Stimulated activated CD8-positive, alpha-beta memory T cell treated with anti-CD3 and anti-CD28 coated beads, Interleukin-4, amount 100 ng/mL, for 4 hours (primary cell): ENCODE data around the gene CBFA2T3.
"Not testable (repeated sequence)": the region's sequence is repeated elsewhere in the genome, so short reads cannot be mapped to it uniquely, and the experiment has no call there.

ENCODE experiments used
- DNase-seq, 2 donors: peaks; one replicate each; pipeline ENCODE4 v3.0.0-alpha.2; 2020; ENCODE audit warnings: low read depth in 2 of 2, low spot score in 1 of 2

The CBFA2T3 gene

DNA sequence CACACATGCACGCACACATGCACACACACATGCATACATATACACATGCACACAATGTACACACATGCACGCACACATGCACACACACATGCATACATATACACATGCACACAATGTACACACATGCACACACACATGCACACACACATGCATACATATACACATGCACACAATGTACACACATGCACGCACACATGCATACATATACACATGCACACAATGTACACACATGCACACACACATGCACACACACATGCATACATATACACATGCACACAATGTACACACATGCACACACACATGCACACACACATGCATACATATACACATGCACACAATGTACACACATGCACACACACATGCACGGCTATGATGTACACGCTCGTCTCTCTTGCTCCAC is 82.7 kb downstream of the CBFA2T3 start:
- not testable (repeated sequence) for DNase-seq

DNA sequence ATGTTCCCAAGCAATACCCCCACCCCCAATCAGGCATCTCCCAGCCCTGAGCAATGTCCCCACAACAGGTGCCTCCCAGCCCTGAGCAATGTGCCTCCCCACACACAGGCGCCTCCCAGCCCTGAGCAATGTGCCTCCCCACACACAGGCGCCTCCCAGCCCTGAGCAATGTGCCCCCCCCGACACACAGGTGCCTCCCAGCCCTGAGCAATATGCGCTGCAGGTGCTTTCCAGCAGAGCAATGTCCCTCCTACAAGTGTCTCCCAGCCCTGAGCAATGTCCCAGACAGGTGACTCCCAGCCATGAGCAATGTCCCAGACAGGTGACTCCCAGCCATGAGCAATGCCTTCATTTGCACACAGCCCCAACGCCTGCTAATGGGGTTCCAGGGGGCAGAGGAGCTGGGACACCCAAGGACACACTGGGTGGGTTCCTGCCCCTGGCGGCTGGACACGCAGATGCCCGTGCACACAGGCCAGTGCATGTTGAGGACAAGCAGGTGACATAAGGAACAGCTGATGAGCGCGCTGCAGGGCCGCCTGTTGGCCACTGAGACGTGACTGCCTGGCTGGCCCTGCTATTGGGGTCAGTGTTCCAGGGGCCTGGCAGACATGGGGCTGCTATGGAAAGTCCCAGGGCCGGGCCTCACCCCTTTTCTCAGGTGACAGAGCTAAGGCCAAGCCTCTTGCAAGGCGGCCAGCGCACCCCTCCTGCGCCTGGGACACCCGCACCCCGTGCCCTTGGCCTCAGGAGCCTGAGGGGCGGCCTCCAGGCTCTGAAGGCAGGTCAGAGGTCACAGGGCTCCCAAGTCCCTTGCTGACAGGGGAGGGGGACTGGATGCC is 83.7 kb downstream of the CBFA2T3 start:
- DNase-seq: no peak

- no peak for DNase-seq
Measured at GRCh38 chr16:88892065-88892464, 84.9 kb downstream of the CBFA2T3 start.

GRCh38 chr16:88891083-88891482 is 85.9 kb downstream of the CBFA2T3 start:
- DNase-seq: no peak

GRCh38 chr16:88889702-88890352 is 87.2 kb downstream of the CBFA2T3 start:
- DNase-seq: not testable (repeated sequence)

- no peak for DNase-seq
Measured at GRCh38 chr16:88888461-88889387, 88.3 kb downstream of the CBFA2T3 start.

GRCh38 chr16:88888057-88888456 is 89.0 kb downstream of the CBFA2T3 start:
- no peak for DNase-seq

DNA sequence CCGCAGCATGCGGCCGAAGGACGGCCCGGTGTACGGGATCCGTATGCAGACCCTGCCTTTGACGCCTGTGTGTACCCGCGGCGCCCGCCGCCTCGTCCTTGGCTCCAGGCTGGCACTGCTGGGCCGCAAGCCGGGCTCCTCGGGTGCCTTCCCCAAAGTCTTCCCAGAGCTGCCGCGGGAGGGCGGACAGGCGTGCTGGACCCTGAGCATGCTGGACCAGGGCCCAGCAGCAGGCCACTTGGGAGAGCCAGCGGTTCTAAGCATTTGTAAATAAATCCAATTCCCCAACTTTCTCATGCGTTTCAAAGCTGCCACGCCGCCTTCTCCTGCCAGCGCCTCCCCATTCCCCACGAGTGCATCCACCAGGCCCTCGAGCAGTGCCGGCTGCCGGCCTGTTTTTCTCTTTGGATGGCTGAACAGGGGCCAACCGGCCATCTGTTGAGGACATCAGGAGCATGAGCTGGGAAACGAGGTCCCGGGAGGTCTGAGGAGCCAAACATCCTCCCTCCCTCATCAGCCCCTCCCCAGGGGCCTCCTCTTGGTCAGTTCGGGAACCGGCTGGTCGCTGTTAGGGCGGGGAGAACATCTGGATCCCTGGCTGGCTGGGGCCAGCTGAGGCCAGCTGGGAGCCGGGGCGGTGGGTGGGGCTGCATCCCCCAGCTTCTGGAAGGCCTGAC is 90.0 kb downstream of the CBFA2T3 start:
- DNase-seq: no peak

- no peak for DNase-seq
Measured at GRCh38 chr16:88886420-88886844, 90.6 kb downstream of the CBFA2T3 start.

DNA sequence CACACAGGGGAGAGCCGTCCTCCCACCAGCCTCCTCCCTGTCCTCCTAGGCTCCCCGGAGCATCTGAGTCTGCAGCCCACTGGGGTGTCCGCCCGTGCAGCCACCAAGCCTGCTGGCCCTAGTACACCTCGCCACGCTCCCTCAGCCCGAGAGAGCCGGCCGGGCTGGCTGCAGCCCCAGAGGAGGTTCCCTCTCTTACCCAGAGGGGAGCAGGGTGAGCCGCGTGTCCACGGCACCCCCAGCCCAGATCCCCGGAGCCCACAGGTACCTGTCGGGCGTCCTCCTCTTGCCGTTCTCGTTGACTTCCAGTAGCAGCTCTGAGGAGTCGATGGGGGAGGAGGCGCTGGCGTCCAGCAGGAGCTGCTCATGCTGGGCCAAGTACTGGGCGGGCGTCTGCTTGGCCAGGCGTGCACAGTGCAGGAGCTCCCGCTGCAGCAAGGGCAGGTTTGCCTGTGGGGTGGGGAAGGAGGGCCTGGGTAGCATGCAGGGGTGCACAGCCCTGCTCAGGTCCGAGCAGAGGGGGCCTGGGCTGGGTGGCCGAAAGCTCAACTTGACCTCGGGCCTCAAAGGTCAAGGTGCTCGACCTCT is 91.2 kb downstream of the CBFA2T3 start:
- no peak for DNase-seq

DNA sequence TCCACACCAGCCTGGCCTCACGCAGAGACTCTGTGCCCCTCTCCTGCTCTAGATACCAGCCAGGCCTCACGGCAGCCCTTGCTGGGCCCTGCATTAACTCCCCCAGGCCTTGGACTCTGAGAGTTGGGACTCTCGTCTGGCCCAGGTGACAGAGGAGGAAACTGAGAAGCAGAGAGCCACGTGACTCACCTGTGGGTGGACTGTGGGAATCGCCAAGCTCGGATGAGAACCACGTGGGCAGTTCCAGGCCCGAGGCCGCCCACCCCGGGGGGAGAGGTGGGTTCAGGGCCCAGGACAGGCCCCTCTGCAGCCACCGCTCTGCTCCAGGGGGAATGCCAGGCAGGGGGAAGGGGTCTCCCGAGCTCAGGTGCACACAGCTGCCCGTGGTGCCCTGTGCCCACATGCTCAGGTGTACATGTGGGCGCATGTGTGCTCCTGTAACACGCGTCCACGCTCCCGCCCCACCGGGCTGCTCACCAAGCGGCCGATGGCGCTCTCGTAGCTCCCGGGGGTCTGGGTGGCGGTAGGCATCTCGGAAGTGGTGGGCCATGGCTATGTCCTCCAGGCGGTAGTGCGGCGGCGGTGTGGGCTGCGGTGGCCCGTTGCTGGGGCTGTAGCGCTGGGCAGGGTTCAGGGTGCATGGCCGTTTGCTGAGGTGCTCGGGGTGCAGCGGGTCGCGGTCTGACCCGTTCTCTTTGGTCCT is 92.3 kb downstream of the CBFA2T3 start:
- DNase-seq: no peak

DNA sequence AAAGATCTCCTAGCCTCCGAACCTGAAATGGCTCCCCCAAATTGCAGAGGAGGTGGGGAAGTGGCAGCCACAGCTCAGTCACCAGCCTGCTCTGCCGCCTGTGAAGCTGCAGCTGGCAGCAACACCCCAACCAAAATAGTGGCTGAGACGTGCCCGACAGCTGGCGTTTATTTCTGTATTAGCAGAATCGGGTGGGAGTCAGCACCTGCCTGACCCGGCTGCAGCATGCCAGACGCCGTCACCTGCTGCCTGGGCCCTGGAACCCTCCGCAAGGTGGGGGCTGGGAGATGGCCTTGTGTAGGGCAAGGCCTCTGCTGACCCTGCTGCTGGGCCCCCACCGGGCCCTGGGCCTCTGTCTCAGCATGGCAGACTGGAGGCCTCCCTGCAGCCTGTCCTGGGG is 93.1 kb downstream of the CBFA2T3 start:
- DNase-seq: no peak

GRCh38 chr16:88883117-88883895 is 93.7 kb downstream of the CBFA2T3 start:
- DNase-seq: no peak

GRCh38 chr16:88882358-88883030 is 94.5 kb downstream of the CBFA2T3 start:
- DNase-seq: no peak

DNA sequence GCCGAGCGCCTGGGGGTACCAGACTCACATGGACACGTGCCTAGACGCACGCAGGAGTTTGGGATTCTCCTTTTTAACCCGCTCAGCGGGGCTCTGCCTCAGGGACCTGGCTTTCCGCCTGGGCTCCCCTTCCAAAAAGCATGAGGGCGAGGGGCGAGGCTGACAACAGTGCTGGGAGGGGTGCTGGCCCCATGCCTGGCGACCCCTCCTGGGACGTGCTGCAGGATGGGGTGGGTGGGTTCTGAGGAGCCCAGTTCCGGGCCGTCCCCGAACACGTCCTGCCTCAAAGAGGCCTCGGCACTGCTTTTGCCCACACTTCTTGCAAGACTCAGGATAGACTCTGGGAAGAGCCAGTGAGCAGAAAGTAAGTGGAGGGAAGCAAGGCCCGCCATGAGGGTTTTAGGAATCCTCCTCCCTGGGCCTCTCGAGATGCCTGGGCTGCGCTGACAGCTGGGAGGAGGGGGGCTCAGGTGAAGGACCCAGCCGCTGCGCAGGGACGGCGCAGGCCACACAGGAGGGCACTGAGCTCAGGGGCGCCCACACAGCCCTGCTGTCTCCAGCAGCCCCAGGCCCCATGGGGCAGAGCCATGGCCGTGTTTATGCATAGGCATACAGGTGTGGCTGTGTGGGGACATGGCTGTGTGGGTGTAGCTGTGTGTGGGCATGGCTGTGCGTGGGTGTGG is 95.2 kb downstream of the CBFA2T3 start:
- no peak for DNase-seq

GRCh38 chr16:88881007-88881615 is 95.9 kb downstream of the CBFA2T3 start:
- DNase-seq: no peak

DNA sequence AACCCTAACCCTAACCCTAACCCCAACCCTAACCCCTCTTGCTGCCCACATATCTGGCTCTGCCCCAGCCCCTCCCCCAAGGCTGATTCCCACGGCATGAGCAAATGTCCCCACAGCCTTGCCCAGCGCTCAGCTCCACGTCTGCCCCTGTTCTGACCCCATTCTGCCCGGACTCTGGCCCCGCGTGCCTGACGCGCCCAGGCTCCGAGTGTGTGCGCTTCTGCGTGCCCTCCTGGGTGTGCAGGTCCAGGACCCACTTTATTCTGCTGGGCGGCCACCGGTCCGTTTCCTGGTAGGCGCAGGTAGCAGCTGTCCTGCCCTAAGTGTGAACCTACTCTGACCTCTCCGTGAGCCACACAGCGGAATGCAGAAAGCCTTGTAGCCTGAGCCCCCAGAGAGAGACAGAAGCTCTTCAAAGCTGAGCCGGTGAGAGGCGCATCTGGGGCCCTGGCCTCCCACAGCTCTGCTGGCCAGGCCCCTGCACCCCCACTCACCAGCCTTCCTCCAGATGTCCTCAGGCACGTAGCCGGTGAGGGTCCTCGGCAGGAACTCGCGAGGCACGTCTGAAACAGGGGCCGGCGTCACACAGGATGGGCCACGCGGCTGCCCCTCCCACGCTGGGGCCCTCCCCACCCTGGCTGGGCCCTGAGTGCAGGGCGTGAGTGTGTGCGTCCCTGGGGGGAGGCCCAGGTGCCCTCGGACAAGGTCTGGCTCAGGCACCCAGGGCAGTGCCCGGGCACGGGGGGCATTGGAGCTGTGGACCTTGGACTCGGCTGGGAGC is 96.6 kb downstream of the CBFA2T3 start:
- no peak for DNase-seq
